K562 (cell line): ENCODE data around the gene SLC26A3. TPM values are rescaled to one million over a fixed set of nuclear protein-coding genes. Genes with fewer than 3 reads are reported as not detected.

ENCODE experiments used
- CXXC5 ChIP-seq: fragments of 250-450 bp; sonication (Bioruptor Pico); IDR thresholded peaks from 2 replicates; pipeline ENCODE4 v1.8.0; 2022; ENCODE audit warnings: inconsistent platforms, mild to moderate bottlenecking, moderate library complexity
- HCFC1 ChIP-seq: IDR thresholded peaks from 2 replicates; pipeline ENCODE4 v1.6.1; 2012; ENCODE audit warnings: low read depth, low read length, improper control_type of control experiment
- HSF4 ChIP-seq: fragments of 250-450 bp; sonication (Bioruptor Pico); IDR thresholded peaks from 2 replicates; pipeline ENCODE4 v2.1.2; 2022; ENCODE audit warnings: mild to moderate bottlenecking, moderate library complexity, borderline replicate concordance
- NCOA2 ChIP-seq, 2 experiments: fragments of 450-650 bp; IDR thresholded peaks; 2 replicates each; pipeline ENCODE4 v1.6.1; 2018; ENCODE audit warnings: mild to moderate bottlenecking in 2 of 2, moderate library complexity in 1 of 2; ENCODE audit not compliant: partially characterized antibody in 2 of 2
- RBM17 ChIP-seq: fragments of 200-400 bp; formaldehyde crosslinking; IDR thresholded peaks from 2 replicates; pipeline ENCODE4 v1.6.1; 2017; ENCODE audit warnings: low read depth, mild to moderate bottlenecking, low read length, borderline replicate concordance
- RCOR1 ChIP-seq, 2 experiments: IDR thresholded peaks; 2 replicates each; pipeline ENCODE4 v1.6.1; 2012; ENCODE audit warnings: low read depth in 2 of 2, low read length in 2 of 2, borderline replicate concordance in 1 of 2, improper control_type of control experiment in 1 of 2
- SP2 ChIP-seq: IDR thresholded peaks from 2 replicates; pipeline ENCODE4 v1.6.1; 2011; ENCODE audit warnings: mild to moderate bottlenecking, low read depth, low read length, moderate library complexity; ENCODE audit not compliant: poor library complexity, severe bottlenecking; ENCODE audit errors: extremely low read depth
- ZKSCAN1 ChIP-seq: fragments of 150-350 bp; IDR thresholded peaks from 2 replicates; pipeline ENCODE4 v1.6.1; 2016; ENCODE audit warnings: low read depth, low read length
- ZNF77 ChIP-seq: fragments of 250-450 bp; sonication (Bioruptor Pico); IDR thresholded peaks from 2 replicates; pipeline ENCODE4 v1.5.0; 2020
- ZNF778 ChIP-seq: fragments of 450-650 bp; formaldehyde crosslinking; IDR thresholded peaks from 2 replicates; pipeline ENCODE4 v1.4.0; 2020; ENCODE audit warnings: mild to moderate bottlenecking, moderate library complexity
- polyA plus RNA-seq, 8 experiments: library from polyadenylated mRNA; depleted of rRNA in 4 of 8; stranded (reverse) in 5 of 8; unstranded in 3 of 8; fragments of >200 nt; fragmentation: Nextera tagmentation in 2 of 8; fragmentation: Illumina TruSeq in 1 of 8; extraction: Ambion mirVana in 2 of 8; extraction: Trizol in 1 of 8; gene quantifications; 2 replicates each; pipeline versions ENCODE4 v1.2.1 to v1.2.3, GENCODE V29; 2011 to 2014; ENCODE audit warnings: inconsistent platforms in 1 of 8, missing spikeins in 1 of 8
- total RNA-seq, 7 experiments: library from RNA; depleted of rRNA in 6 of 7; stranded (reverse); fragments of >200 nt in 6 of 7; fragmentation: Illumina TruSeq in 2 of 7; extraction: Trizol in 2 of 7; gene quantifications; 2 replicates each; pipeline versions ENCODE4 v1.2.1 to v1.2.3, GENCODE V29; 2011 to 2021; ENCODE audit warnings: low replicate concordance in 1 of 7
- TF ChIP-seq, protein P1 (sequence below), 2 experiments: fragments of 450-650 bp in 1 of 2; sonication (generic) in 1 of 2; formaldehyde crosslinking in 1 of 2; IDR thresholded peaks; 2 replicates each; pipeline versions ENCODE4 v1.7.1 to v1.9.0; 2016 to 2022; ENCODE audit warnings: inconsistent platforms in 1 of 2, mild to moderate bottlenecking in 1 of 2, missing genetic modification reagents in 1 of 2
- TF ChIP-seq, protein P2 (sequence below): sonication (generic); formaldehyde crosslinking; IDR thresholded peaks from 2 replicates; pipeline ENCODE4 v1.8.1; 2022; ENCODE audit warnings: missing genetic modification reagents
- TF ChIP-seq, protein P3 (sequence below): fragments of 450-650 bp; IDR thresholded peaks from 2 replicates; pipeline ENCODE4 v1.7.0; 2016; ENCODE audit warnings: borderline replicate concordance
- TF ChIP-seq, protein P4 (sequence below): sonication (generic); formaldehyde crosslinking; IDR thresholded peaks from 2 replicates; pipeline ENCODE4 v1.8.0; 2022; ENCODE audit warnings: mild to moderate bottlenecking, missing genetic modification reagents

SLC26A3 gene
- total and polyA plus RNA-seq, 9 of the 15 experiments (the other 6 are each of a cell fraction or from before 2014, with no cell fraction given), result 0.86 TPM; not detected in 8

DNA sequence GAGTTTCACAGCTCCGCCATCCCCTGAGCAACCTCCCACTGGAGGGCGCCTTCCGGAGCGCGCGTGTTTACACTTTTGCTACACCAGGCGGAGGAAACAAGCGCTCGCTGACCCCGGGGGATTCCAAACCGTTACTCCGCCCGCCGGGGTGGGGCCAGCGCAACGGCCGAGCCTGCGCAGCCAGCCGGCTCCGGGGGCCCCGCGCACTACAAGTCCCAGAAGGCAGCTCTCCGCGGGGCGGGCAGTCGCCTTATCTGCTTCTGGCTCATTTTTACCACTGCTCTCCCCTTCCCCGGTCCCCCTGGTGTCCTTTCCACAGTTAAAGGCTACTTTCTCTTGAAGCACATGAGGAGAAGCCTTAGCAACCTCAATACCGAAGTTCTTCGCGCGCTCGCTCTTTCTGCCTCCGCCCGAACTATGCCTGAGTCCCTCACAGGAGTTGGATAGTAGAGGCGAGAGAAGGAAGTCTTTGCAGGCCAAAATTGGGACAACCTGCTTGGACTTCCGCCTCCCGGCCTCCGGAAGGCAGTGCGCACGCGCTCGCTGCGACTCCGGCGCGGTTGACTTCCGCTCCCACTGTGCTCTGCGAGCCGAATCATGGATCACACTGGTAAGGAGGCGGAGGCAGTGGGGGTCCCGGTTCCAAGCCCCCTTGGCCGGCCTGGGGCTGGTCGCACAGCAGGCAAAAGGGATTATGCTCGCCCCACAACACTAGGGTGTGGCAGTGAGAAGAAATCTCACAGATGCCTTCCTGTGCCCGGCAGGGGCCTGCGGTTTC is 59.3 kb downstream of the SLC26A3 start, which contains the start of gene CBLL1 (continued):
- TF ChIP-seq, protein P1, sequence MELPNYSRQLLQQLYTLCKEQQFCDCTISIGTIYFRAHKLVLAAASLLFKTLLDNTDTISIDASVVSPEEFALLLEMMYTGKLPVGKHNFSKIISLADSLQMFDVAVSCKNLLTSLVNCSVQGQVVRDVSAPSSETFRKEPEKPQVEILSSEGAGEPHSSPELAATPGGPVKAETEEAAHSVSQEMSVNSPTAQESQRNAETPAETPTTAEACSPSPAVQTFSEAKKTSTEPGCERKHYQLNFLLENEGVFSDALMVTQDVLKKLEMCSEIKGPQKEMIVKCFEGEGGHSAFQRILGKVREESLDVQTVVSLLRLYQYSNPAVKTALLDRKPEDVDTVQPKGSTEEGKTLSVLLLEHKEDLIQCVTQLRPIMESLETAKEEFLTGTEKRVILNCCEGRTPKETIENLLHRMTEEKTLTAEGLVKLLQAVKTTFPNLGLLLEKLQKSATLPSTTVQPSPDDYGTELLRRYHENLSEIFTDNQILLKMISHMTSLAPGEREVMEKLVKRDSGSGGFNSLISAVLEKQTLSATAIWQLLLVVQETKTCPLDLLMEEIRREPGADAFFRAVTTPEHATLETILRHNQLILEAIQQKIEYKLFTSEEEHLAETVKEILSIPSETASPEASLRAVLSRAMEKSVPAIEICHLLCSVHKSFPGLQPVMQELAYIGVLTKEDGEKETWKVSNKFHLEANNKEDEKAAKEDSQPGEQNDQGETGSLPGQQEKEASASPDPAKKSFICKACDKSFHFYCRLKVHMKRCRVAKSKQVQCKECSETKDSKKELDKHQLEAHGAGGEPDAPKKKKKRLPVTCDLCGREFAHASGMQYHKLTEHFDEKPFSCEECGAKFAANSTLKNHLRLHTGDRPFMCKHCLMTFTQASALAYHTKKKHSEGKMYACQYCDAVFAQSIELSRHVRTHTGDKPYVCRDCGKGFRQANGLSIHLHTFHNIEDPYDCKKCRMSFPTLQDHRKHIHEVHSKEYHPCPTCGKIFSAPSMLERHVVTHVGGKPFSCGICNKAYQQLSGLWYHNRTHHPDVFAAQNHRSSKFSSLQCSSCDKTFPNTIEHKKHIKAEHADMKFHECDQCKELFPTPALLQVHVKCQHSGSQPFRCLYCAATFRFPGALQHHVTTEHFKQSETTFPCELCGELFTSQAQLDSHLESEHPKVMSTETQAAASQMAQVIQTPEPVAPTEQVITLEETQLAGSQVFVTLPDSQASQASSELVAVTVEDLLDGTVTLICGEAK (IDR thresholded peaks at IDR 0.05), result peak; percentile 96
- TF ChIP-seq, protein P1 (CRISPR knock-in tag; IDR thresholded peaks at IDR 0.05), result no peak
- TF ChIP-seq RBM17 (no peak), ZNF778 (CRISPR knock-in tag) (no peak), RCOR1 (IDR thresholded peaks at IDR 0.05; ENCODE audit: borderline replicate concordance in 1 of 2, low read depth in 2 of 2, low read length in 2 of 2) (peak; percentile 2 to 80; a peak in 2 of 4 replicates), SP2 (peak; percentile 10), NCOA2 (IDR thresholded peaks at IDR 0.05; ENCODE audit: partially characterized antibody in 2 of 2) (no peak), HCFC1 (peak; percentile 93), ZKSCAN1 (peak; percentile 80), CXXC5 (peak; percentile 94), ZNF77 (CRISPR knock-in tag) (no peak), HSF4 (CRISPR knock-in tag) (no peak)
- TF ChIP-seq, protein P2, sequence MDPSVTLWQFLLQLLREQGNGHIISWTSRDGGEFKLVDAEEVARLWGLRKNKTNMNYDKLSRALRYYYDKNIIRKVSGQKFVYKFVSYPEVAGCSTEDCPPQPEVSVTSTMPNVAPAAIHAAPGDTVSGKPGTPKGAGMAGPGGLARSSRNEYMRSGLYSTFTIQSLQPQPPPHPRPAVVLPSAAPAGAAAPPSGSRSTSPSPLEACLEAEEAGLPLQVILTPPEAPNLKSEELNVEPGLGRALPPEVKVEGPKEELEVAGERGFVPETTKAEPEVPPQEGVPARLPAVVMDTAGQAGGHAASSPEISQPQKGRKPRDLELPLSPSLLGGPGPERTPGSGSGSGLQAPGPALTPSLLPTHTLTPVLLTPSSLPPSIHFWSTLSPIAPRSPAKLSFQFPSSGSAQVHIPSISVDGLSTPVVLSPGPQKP (CRISPR knock-in tag), result no peak
- TF ChIP-seq, protein P3, sequence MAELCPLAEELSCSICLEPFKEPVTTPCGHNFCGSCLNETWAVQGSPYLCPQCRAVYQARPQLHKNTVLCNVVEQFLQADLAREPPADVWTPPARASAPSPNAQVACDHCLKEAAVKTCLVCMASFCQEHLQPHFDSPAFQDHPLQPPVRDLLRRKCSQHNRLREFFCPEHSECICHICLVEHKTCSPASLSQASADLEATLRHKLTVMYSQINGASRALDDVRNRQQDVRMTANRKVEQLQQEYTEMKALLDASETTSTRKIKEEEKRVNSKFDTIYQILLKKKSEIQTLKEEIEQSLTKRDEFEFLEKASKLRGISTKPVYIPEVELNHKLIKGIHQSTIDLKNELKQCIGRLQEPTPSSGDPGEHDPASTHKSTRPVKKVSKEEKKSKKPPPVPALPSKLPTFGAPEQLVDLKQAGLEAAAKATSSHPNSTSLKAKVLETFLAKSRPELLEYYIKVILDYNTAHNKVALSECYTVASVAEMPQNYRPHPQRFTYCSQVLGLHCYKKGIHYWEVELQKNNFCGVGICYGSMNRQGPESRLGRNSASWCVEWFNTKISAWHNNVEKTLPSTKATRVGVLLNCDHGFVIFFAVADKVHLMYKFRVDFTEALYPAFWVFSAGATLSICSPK, result no peak
- TF ChIP-seq, protein P4, sequence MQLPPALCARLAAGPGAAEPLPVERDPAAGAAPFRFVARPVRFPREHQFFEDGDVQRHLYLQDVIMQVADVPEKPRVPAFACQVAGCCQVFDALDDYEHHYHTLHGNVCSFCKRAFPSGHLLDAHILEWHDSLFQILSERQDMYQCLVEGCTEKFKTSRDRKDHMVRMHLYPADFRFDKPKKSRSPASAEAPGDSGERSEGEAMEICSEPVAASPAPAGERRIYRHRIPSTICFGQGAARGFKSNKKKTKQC, result peak; percentile 14
